Measurements from ENCODE around the gene TRIM37.

GRCh38 chr17:59000022-59000421 lies 106.7 kb downstream of the TRIM37 start:
- TF ChIP-seq CTCF (IDR thresholded peaks at IDR 0.05) (no peak), EZH2 (IDR thresholded peaks at IDR 0.05) (no peak), EZH2phosphoT487 (IDR thresholded peaks at IDR 0.05) (no peak)
